ENCODE results near the gene PIP4P1. TPM values are rescaled to one million over a fixed set of nuclear protein-coding genes. Genes with fewer than 3 reads are reported as not detected.
A peak's percentile ranks its signal among the peaks of the same experiment; 100 is the strongest.

PIP4P1 gene
- total RNA-seq, 6 experiments from 2014 or later: 7.0 to 13.8 (median 11.4) TPM

GRCh38 chr14:20428010-20428365 lies 33.2 kb downstream of the PIP4P1 start:
- 64% methylated on average over 5 of the region's 5 CpGs for WGBS (ENCODE audit: insufficient coverage, low coverage, low lambda C conversion rate, missing lambda C conversion rate)
- peak in 1 of 4 donors; percentile 10 for ATAC-seq
- no peak overlapping the region for H3K4me3 ChIP-seq
- H3K27me3 ChIP-seq: no peaks in the 10 kb centered on the region
- H3K36me3 ChIP-seq: no peaks in the 10 kb centered on the region
- intact Hi-C loops (cut with DNase I): no loop called here
- TF ChIP-seq POLR2A (IDR thresholded peaks at IDR 0.05) (no peak), CTCF (IDR thresholded peaks at IDR 0.05) (no peak)
- no peak overlapping the region for H3K27ac ChIP-seq
- H3K9me3 ChIP-seq: no peaks in the 10 kb centered on the region
- H3K4me1 ChIP-seq: no peaks in the 10 kb centered on the region
- no peak for DNase-seq

- intact Hi-C loops (cut with DNase I): no loop called here
- no peak overlapping the region for H3K4me3 ChIP-seq
- no peaks in the 10 kb centered on the region for H3K36me3 ChIP-seq
- peak overlapping the region in 1 of 3 donors; percentile 40 for H3K27ac ChIP-seq
- H3K27me3 ChIP-seq: no peaks in the 10 kb centered on the region
- ATAC-seq (peak; percentile 49 to 89 (median 66)), DNase-seq (no peak)
- H3K4me1 ChIP-seq: no peaks in the 10 kb centered on the region
- TF ChIP-seq POLR2A (IDR thresholded peaks at IDR 0.05): no peak
- TF ChIP-seq CTCF (IDR thresholded peaks at IDR 0.05): no peak
- no peaks in the 10 kb centered on the region for H3K9me3 ChIP-seq
- 28% methylated on average over 5 of the region's 5 CpGs for WGBS (ENCODE audit: insufficient coverage, low coverage, low lambda C conversion rate, missing lambda C conversion rate)
Observed at GRCh38 chr14:20427231-20428009, 33.8 kb downstream of the PIP4P1 start.

GRCh38 chr14:20424851-20425250 lies 36.4 kb downstream of the PIP4P1 start:
- DNase-seq: no peak

GRCh38 chr14:20422886-20423285 lies 38.3 kb downstream of the PIP4P1 start:
- Histone ChIP-seq H3K27me3 (no peaks in the 10 kb centered on the region), H3K27ac (no peak overlapping the region), H3K36me3 (no peaks in the 10 kb centered on the region), H3K4me1 (no peaks in the 10 kb centered on the region), H3K4me3 (no peak overlapping the region), H3K9me3 (no peaks in the 10 kb centered on the region)
- 48% methylated on average over 2 of the region's 2 CpGs for WGBS (ENCODE audit: insufficient coverage, low coverage, low lambda C conversion rate, missing lambda C conversion rate)
- DNase-seq: no peak
- intact Hi-C loops (cut with DNase I): no loop called here
- ATAC-seq: no peak
- TF ChIP-seq POLR2A (IDR thresholded peaks at IDR 0.05) (no peak), CTCF (IDR thresholded peaks at IDR 0.05) (no peak)

More at GRCh38 chr14:20424851-20425250, 36.4 kb downstream of the PIP4P1 start:
- no peak for ATAC-seq
- intact Hi-C loops (cut with DNase I): no loop called here
- no peak for TF ChIP-seq POLR2A (IDR thresholded peaks at IDR 0.05)
- TF ChIP-seq CTCF (IDR thresholded peaks at IDR 0.05): no peak
- no peaks in the 10 kb centered on the region for H3K4me1 ChIP-seq
- no peaks in the 10 kb centered on the region for H3K9me3 ChIP-seq
- H3K36me3 ChIP-seq: no peaks in the 10 kb centered on the region
- no peak overlapping the region for H3K4me3 ChIP-seq
- 22% methylated on average over 2 of the region's 2 CpGs for WGBS (ENCODE audit: insufficient coverage, low coverage, low lambda C conversion rate, missing lambda C conversion rate)
- no peaks in the 10 kb centered on the region for H3K27me3 ChIP-seq
- no peak overlapping the region for H3K27ac ChIP-seq
